Fibroblast of lung (primary cell): ENCODE data around the gene CYGB. TPM values are rescaled to one million over a fixed set of nuclear protein-coding genes. Genes with fewer than 3 reads are reported as not detected.
A peak's percentile ranks its signal among the peaks of the same experiment; 100 is the strongest.

Source experiments
- DNase-seq, 2 donors: peaks; one replicate each; pipeline versions ENCODE4 v3.0.0 to v3.0.0-alpha.2; 2010; ENCODE audit warnings: low read depth in 2 of 2
- H2AFZ ChIP-seq: 2 replicates; pipeline ENCODE4 v1.5.1; 2012; ENCODE audit warnings: low read length, control low read depth, inconsistent platforms
- H3K27ac ChIP-seq: 2 replicates; pipeline ENCODE4 v1.5.1; 2011; ENCODE audit warnings: low read length, control low read depth; ENCODE audit not compliant: insufficient read depth
- H3K27me3 ChIP-seq: 2 replicates; pipeline ENCODE4 v1.5.1; 2011; ENCODE audit warnings: mild to moderate bottlenecking, low read length; ENCODE audit not compliant: control insufficient read depth, insufficient read depth
- H3K36me3 ChIP-seq: 2 replicates; pipeline ENCODE4 v1.5.1; 2011; ENCODE audit warnings: low read length; ENCODE audit not compliant: control insufficient read depth, insufficient read depth
- H3K4me1 ChIP-seq: 2 replicates; pipeline ENCODE4 v1.5.1; 2011; ENCODE audit warnings: low read length; ENCODE audit not compliant: control insufficient read depth, insufficient read depth; ENCODE audit errors: extremely low read depth
- H3K4me2 ChIP-seq: 2 replicates; pipeline ENCODE4 v1.5.1; 2011; ENCODE audit warnings: low read length, control low read depth; ENCODE audit not compliant: insufficient read depth; ENCODE audit errors: extremely low read depth
- H3K4me3 ChIP-seq, 4 experiments: fragments of 200-600 bp in 1 of 4; sonication (generic) in 1 of 4; replicated peaks in 1 of 4; 2 replicates each; pipeline ENCODE4 v1.5.1; 2011 to 2016; ENCODE audit warnings: low read length in 4 of 4, low read depth in 3 of 4, mild to moderate bottlenecking in 3 of 4, control low read depth in 2 of 4, inconsistent platforms in 1 of 4, mixed read lengths in 1 of 4; ENCODE audit not compliant: insufficient read depth in 1 of 4; ENCODE audit errors: control extremely low read depth in 1 of 4
- H3K79me2 ChIP-seq: 2 replicates; pipeline ENCODE4 v1.5.1; 2012; ENCODE audit warnings: mild to moderate bottlenecking, low read length, inconsistent platforms; ENCODE audit not compliant: control insufficient read depth, insufficient read depth
- H3K9ac ChIP-seq: 2 replicates; pipeline ENCODE4 v1.5.1; 2011; ENCODE audit warnings: mild to moderate bottlenecking, low read length, control low read depth; ENCODE audit not compliant: insufficient read depth
- H3K9me3 ChIP-seq: 2 replicates; pipeline ENCODE4 v1.5.1; 2012; ENCODE audit warnings: low read depth, low read length; ENCODE audit not compliant: control insufficient read depth, insufficient read depth
- H4K20me1 ChIP-seq: 2 replicates; pipeline ENCODE4 v1.5.1; 2011; ENCODE audit warnings: low read length; ENCODE audit not compliant: control insufficient read depth, insufficient read depth; ENCODE audit errors: extremely low read depth
- CTCF ChIP-seq, 2 donors: IDR thresholded peaks in 1 of 2; conservative IDR thresholded peaks in 1 of 2; 1 replicate in 1 of 2; 2 replicates in 1 of 2; pipeline ENCODE4 v1.5.1; 2011 to 2012; ENCODE audit warnings: low read length in 2 of 2, control low read depth in 1 of 2, inconsistent platforms in 1 of 2, low read depth in 1 of 2, mild to moderate bottlenecking in 1 of 2
- EZH2 ChIP-seq: IDR thresholded peaks from 2 replicates; pipeline ENCODE4 v1.5.1; 2012; ENCODE audit warnings: low read length, control low read depth, mild to moderate bottlenecking; ENCODE audit errors: missing control alignments
- polyA plus RNA-seq, 2 donors: library from polyadenylated mRNA; depleted of rRNA in 1 of 2; stranded (reverse) in 1 of 2; unstranded in 1 of 2; fragments of >200 nt; gene quantifications; 2 replicates each; pipeline ENCODE4 v1.2.1, GENCODE V29; 2011 to 2012; ENCODE audit warnings: missing spikeins in 1 of 2
- total RNA-seq: library from RNA; depleted of rRNA; stranded (reverse); fragments of >200 nt; gene quantifications from 2 replicates; pipeline ENCODE4 v1.2.1, GENCODE V29; 2014

CYGB gene
- total and polyA plus RNA-seq, 2 donors (not counting 1 experiment from before 2014, with no cell fraction given): 10.0 to 12.4 TPM

- Histone ChIP-seq H3K27ac (no peak within 1 kb of the TSS), H3K79me2 (no peaks in the 10 kb centered on the region), H3K36me3 (no peaks in the 10 kb centered on the region), H2AFZ (peak within 1 kb of the TSS; percentile 59), H3K27me3 (peaks cover 20% of the 10 kb centered on the region), H3K9ac (peak within 1 kb of the TSS; percentile 30), H3K4me3 (peak within 1 kb of the TSS; percentile 50 to 55 (median 52)), H3K9me3 (no peaks in the 10 kb centered on the region), H3K4me1 (peaks cover 2% of the 10 kb centered on the region), H3K4me2 (peak within 1 kb of the TSS; percentile 87), H4K20me1 (no peaks in the 10 kb centered on the region)
- TF ChIP-seq CTCF (conservative IDR thresholded peaks at IDR 0.05 in 1 of 2, IDR thresholded peaks at IDR 0.05 in 1 of 2; ENCODE audit: low read depth in 1 of 2, low read length in 2 of 2): peak in 1 of 2 donors; percentile 26
- peak; percentile 15 for TF ChIP-seq EZH2
- peak; percentile 40 to 41 for DNase-seq
Measured at GRCh38 chr17:76585649-76586593, 48.4 kb upstream of the CYGB start, which contains the start of gene ST6GALNAC2. Gene ST6GALNAC2, minus strand, starts transcription at chr17:76585860. Its CDS starts 52 bp downstream, at chr17:76585808.

DNA sequence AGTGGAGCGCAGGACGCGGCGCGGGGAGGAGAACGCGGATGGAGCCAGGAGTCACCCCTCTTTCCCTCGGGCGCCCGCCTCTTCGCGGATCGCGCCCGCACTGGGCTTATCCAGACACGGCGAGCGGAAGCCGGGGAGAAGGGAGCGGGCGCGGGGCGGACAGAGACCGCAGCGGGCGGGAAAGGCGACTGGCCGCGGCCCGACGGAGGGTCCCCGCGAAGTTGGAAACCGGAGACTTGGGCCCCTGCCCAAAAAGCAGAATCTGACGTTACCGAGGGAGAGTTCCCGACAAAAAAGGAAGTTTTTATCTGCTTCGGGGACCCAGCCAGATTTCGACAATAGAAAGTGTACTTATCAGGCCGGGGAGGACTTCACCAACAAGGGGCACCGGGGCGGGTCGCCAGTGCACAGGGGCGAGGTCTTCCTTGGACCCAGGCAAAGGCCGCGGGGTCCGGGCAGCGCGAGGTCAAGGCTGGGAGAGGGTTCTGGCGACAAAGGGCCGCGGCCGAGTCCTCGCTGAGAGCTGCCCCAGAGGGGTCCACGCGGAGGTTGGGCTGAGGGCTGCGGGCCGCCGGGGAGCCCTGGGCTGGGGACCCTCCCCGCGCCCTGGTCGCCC lies 47.6 kb upstream of the CYGB start:
- Histone ChIP-seq H4K20me1 (no peaks in the 10 kb centered on the region), H3K36me3 (no peaks in the 10 kb centered on the region), H3K27me3 (peaks cover 20% of the 10 kb centered on the region), H3K79me2 (no peaks in the 10 kb centered on the region), H3K4me1 (peaks cover 2% of the 10 kb centered on the region), H2AFZ (peak overlapping the region; percentile 59), H3K9ac (peak overlapping the region; percentile 16), H3K4me3 (peak overlapping the region; percentile 50 to 55 (median 52)), H3K9me3 (no peaks in the 10 kb centered on the region), H3K4me2 (peak overlapping the region; percentile 87), H3K27ac (no peak overlapping the region)
- DNase-seq: peak in 1 of 2 donors; percentile 36
- TF ChIP-seq EZH2 (peak; percentile 37), CTCF (conservative IDR thresholded peaks at IDR 0.05 in 1 of 2, IDR thresholded peaks at IDR 0.05 in 1 of 2; ENCODE audit: low read depth in 1 of 2, low read length in 2 of 2) (no peak)

DNA sequence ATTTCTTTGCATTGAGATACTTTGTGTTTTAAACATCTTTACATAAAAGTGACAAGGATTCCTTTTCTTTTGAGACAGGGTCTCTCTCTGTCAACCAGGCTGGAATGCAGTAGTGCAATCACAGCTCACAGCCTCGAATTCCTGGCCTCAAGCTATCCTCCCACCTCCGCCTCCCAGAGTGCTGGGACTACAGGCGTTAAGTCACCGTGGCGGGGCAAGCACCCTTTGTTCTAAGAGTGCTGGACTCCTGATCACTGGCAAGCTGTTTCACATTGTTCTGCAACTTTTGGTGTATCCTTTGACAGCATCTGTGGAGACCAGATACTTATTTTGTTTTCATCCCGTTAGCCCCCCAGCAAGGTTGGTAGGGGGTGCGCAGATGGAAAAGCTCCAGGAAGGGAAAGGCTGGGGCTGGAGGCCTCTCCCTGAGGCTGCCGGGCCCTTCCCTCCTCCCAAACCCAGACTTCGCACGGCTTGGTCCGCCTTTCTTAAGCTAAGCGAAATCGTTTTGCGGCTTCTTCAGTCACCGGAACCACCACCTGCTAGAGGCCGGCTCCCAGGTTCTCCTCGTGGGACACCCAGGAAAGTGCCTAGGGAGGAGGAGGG lies 47.0 kb upstream of the CYGB start:
- Histone ChIP-seq H3K36me3 (no peaks in the 10 kb centered on the region), H3K27ac (no peak overlapping the region), H3K27me3 (peaks cover 20% of the 10 kb centered on the region), H2AFZ (peak overlapping the region; percentile 59), H4K20me1 (no peaks in the 10 kb centered on the region), H3K9ac (no peak overlapping the region), H3K4me2 (peak overlapping the region; percentile 87), H3K9me3 (no peaks in the 10 kb centered on the region), H3K4me3 (peak overlapping the region; percentile 19 to 55 (median 51)), H3K4me1 (peaks cover 2% of the 10 kb centered on the region), H3K79me2 (no peaks in the 10 kb centered on the region)
- TF ChIP-seq EZH2: no peak
- no peak for TF ChIP-seq CTCF (conservative IDR thresholded peaks at IDR 0.05 in 1 of 2, IDR thresholded peaks at IDR 0.05 in 1 of 2; ENCODE audit: low read depth in 1 of 2, low read length in 2 of 2)
- DNase-seq: peak in 1 of 2 donors; percentile 18
